ENCODE measurements around the gene VAMP7.
"Not testable (repeated sequence)": the region's sequence is repeated elsewhere in the genome, so short reads cannot be mapped to it uniquely, and the experiment has no call there.

VAMP7 gene, protein sequence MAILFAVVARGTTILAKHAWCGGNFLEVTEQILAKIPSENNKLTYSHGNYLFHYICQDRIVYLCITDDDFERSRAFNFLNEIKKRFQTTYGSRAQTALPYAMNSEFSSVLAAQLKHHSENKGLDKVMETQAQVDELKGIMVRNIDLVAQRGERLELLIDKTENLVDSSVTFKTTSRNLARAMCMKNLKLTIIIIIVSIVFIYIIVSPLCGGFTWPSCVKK

GRCh38 chrX:155881158-155881993 lies at the start of gene VAMP7:
Gene VAMP7 (plus strand): TSS chrX:155881345. CDS start chrX:155889467, 8,122 bp downstream.
- peak; percentile 52 for DNase-seq (ENCODE audit: low read depth)

DNA sequence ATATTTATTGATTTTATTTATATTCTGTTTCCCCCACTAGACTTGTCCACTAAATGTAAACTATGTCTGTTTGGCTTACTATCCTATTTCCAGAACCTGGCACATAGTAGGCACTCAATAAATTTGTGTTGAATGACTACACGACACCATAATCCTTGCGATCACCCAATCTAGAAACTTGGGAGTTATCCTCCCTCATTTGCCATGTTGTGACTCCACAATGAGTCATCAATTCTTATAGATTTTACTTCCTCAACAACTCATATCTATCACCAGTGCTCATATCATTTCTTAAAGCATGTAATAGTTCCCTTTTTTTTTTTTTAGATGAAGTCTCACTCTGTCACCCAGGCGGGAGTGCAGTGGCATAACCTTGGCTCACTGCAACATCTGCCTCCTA lies 39.9 kb upstream of the VAMP7 start:
- no peak for DNase-seq (ENCODE audit: low read depth)

- DNase-seq (ENCODE audit: low read depth) = not testable (repeated sequence)
These were observed 29.4 kb upstream of the VAMP7 start for GRCh38 chrX:155851786-155852185.

DNA sequence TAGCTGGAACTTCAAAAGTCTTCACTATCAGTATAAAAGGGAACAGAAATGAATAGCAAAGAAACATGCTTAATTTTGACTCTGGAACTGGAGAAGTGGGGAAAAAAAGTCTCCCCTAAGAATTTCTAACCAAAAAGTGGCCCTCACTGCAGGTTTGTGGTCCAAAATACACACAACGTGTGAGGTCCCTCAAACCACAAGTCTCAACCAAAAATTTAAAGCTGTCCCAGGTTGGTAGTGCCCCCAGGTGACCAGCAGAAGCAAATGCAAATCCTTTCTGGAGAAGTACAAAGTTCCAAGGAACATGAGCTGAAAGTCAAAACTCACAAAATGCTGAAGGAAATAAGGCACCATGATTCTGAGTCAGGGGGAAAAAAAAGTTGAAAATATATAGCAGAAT lies 23.6 kb upstream of the VAMP7 start:
- DNase-seq (ENCODE audit: low read depth) = no peak

- no peak for DNase-seq (ENCODE audit: low read depth)
These were observed 16.5 kb upstream of the VAMP7 start for GRCh38 chrX:155864655-155865054.

GRCh38 chrX:155865193-155865592 lies 16.0 kb upstream of the VAMP7 start:
- no peak for DNase-seq (ENCODE audit: low read depth)

GRCh38 chrX:155867821-155868220 lies 13.3 kb upstream of the VAMP7 start:
- no peak for DNase-seq (ENCODE audit: low read depth)

- DNase-seq (ENCODE audit: low read depth) = no peak
These were observed 10.2 kb upstream of the VAMP7 start for GRCh38 chrX:155870958-155871357.

- no peak for DNase-seq (ENCODE audit: low read depth)
These were observed 9.2 kb upstream of the VAMP7 start for GRCh38 chrX:155871934-155872333.

DNA sequence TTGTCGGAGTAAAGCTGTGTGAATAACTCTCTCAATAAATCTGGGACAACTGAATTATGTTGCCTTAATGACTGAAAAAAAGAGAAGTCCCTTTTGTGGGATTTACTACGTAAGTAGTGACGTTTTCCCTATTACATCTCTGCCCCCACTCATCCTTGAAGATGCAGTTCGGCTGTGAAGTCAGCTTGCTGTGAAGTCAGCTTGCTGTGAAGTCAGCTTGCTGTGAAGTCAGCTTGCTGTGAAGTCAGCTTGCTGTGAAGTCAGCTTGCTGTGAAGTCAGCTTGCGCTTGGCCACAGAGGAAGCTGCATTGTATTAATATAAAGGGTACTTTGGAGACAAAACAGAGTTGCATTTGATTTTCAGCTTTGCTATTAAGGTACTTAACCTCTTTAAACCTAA lies 8.0 kb upstream of the VAMP7 start:
- no peak for DNase-seq (ENCODE audit: low read depth)

- DNase-seq (ENCODE audit: low read depth) = no peak
These were observed 6.4 kb upstream of the VAMP7 start for GRCh38 chrX:155874571-155875244.

DNA sequence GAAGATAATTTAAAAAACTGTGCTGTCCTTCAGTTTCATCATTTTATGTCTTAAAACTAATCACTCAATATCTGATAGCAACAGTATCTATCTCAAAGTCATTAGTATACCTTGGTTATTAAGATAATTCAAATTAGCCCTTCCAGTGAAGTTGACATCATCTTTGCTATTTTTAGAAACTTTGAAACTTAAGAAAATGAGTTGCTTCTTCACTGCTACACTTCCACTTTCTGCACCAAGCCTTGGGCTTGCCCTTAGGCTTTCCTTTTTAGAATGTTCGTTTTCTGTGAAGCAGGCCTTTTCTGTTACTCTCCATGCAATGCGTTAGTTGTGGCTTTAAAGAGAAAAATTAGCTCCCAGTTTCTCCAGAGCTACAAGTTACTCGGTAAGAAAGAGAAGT lies 4.4 kb upstream of the VAMP7 start:
- DNase-seq (ENCODE audit: low read depth) = no peak

DNA sequence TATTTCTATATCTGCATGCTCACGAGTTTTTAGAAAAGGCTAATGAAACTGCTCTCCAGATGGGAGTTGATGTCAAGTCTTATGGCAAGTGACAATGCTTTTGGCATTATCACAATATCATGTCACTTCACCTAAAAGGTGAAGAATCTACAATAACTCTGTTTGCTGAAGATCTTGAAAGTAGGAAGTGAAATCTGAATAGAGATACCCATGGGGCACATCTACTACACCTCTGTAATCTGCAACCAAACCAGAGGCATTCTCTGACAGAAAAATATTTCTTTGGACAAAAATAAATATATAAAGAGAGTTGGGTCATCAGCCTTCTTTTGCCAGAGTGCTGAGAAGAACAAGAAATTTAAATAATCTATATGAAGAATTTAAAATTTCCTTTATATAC lies 3.9 kb upstream of the VAMP7 start:
- DNase-seq (ENCODE audit: low read depth) = no peak

DNA sequence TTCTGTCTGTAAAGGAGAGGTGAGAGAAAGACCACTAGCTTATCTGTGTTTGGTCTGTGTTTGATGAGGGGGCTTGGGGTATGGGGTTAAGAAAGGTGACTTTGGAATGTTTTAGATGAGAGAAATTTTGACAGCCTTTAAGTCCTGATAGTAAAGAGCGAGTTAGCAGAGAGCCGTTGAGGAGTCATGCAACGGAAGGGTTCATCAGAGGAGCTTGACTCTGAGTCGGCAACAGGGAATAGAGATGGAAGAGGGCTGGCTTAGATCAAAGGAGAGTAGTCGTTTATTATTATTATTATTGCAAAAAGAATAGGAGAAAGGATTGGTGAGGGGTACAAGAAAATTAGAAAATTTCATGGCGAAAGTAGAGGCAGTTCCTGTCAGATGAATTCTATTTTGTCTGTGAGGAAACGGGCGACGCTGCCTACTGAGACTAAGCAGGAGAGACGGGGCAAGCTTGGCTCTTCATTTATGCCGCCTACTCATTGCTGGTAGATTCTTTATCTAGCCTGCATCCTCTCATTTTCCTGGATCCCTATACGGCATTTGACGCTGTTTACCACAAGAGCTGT lies 473 bp upstream of the VAMP7 start:
- DNase-seq (ENCODE audit: low read depth) = no peak

- no peak for DNase-seq (ENCODE audit: low read depth)
These were observed 5.3 kb downstream of the VAMP7 start for GRCh38 chrX:155886409-155886808.

GRCh38 chrX:155888139-155888538 lies 7.0 kb downstream of the VAMP7 start:
- no peak for DNase-seq (ENCODE audit: low read depth)

DNA sequence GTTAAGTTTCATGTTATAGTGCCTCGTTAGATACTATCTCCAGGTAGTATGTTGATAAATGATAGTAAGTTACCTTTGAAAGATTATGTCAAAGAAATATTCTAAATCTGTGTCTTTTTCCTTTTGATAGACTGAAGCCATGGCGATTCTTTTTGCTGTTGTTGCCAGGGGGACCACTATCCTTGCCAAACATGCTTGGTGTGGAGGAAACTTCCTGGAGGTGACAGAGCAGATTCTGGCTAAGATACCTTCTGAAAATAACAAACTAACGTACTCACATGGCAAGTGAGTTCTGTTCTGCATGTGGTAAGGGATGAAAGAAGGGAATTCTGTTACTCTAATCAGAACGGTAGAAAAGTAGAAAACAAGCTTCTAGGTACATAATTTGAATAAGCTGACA lies 8.2 kb downstream of the VAMP7 start:
- no peak for DNase-seq (ENCODE audit: low read depth)

DNA sequence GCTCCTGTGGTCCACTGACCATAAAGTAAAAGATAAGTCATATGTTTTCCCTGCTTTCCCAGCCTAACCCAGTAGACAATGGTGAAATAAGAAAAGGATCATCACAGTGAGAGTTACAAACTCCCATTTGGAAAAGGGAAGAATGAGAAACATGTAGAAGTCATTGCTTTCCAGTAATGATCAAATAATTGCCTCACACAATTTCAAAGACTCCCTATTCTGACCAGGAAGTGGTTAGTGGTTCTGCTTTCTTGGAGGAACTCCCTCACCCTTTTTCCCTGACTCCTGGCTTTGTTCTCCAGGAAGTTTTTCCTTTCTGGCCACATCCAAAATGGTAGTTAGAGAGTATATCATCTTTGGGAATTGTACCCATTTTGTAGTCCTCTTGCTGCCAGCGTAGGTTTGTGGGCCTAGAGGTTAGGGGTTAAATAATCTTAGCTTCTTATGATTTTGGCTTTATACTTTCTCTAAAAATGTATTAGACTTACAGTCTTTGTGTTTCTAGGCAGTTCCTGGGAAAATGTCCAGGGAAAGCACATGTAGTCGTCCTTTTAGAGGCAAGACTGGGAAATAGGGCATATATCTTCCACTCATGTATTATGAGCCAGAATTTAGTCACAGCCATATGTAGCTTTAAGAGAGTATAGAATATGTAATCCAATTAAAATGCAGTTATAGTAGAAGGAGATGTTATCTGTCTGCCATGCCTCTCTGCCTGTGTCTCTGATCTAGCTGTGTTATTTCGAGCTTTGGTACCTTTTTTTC lies 10.5 kb downstream of the VAMP7 start:
- DNase-seq (ENCODE audit: low read depth) = no peak

GRCh38 chrX:155893521-155893920 lies 12.4 kb downstream of the VAMP7 start:
- DNase-seq (ENCODE audit: low read depth) = no peak

- DNase-seq (ENCODE audit: low read depth) = no peak
These were observed 15.4 kb downstream of the VAMP7 start for GRCh38 chrX:155896512-155896911.

DNA sequence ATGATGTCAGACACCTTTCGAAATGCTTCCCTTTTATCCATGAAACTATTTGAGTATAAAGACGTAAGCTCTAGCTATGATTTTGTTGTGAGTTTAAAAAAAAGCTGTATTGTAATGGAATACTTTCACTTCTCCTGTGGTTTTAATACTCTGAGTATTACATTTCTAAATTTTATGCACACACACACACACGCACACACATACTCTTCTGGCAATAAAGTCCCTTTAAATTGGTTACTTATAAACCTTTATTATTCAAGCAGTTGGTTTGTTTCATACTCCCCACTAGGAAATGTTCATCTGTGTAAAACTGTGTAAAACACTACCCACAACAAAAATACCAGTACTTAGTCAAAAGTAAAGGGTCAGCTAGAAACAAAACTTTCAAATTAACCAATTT lies 18.2 kb downstream of the VAMP7 start:
- DNase-seq (ENCODE audit: low read depth) = no peak

GRCh38 chrX:155900765-155901164 lies 19.6 kb downstream of the VAMP7 start:
- no peak for DNase-seq (ENCODE audit: low read depth)

Measured in stimulated activated CD8-positive, alpha-beta memory T cell treated with anti-CD3 and anti-CD28 coated beads, Interleukin-15, amount 100 ng/mL, for 1 hour (primary cell).